HCT116 (cell line): Measurements from ENCODE around the gene FAM114A1. TPM values are rescaled to one million over a fixed set of nuclear protein-coding genes. Genes with fewer than 3 reads are reported as not detected.

ENCODE experiments used
- ATAC-seq: fragments of 200-7000 bp; cut with Tn5 transposase; 2 replicates; pipeline ENCODE4 v1.9.1; 2020; ENCODE audit warnings: mild to moderate bottlenecking, moderate library complexity
- BruUV-seq: library from RNA; stranded (reverse); fragments of 400-500 nt; replicated peaks from 2 replicates; lab custom pipeline; 2021; lab: Mats Ljungman, UMichigan
- CTCF ChIA-PET: fragments of 300-600 bp; sonication (Branson Sonifier 250); formaldehyde crosslinking; loops from one replicate; lab custom pipeline; 2021; ENCODE audit warnings: antibody characterized with exemption; lab: Charles Lee
- POLR2A ChIA-PET: fragments of 300-600, 350-600 bp; sonication (Branson Sonifier 250); formaldehyde crosslinking; loops from one replicate; lab custom pipeline; 2021; ENCODE audit warnings: antibody characterized with exemption; lab: Charles Lee
- RAD21 ChIA-PET, 2 experiments: fragments of 300-600 bp; sonication (Branson Sonifier 250); formaldehyde crosslinking; loops; one replicate each; lab custom pipeline; 2023; ENCODE audit warnings: low total read pairs in 2 of 2; ENCODE audit not compliant: uncharacterized antibody in 2 of 2, unreplicated experiment in 2 of 2, low non-redundant PET in 1 of 2; lab: Charles Lee
- DNase-seq: peaks from one replicate; pipeline ENCODE4 v3.0.0-alpha.2; 2010; ENCODE audit warnings: low read depth, low spot score
- H2AFZ ChIP-seq: fragments of 200-600 bp; shearing (Covaris generic), sonication (generic); 2 replicates; pipeline ENCODE4 v1.6.1; 2017; ENCODE audit warnings: low read depth, mixed run types, mixed read lengths, antibody characterized with exemption, low read length; ENCODE audit not compliant: poor library complexity, severe bottlenecking
- H3K27ac ChIP-seq: 2 replicates; pipeline ENCODE4 v1.5.1; 2012; ENCODE audit warnings: low read depth, low read length
- H3K27me3 ChIP-seq: fragments of 200-600 bp; sonication (generic); 2 replicates; pipeline ENCODE4 v1.6.1; 2016; ENCODE audit warnings: mixed run types, low read length, mixed read lengths; ENCODE audit not compliant: insufficient read depth
- H3K36me3 ChIP-seq, 2 experiments: fragments of 200-500 bp in 1 of 2; fragments of 200-600 bp in 1 of 2; sonication (Bioruptor generic) in 1 of 2; sonication (generic) in 1 of 2; 2 replicates each; pipeline versions ENCODE4 v1.5.1 to v1.6.1; 2014 to 2016; ENCODE audit warnings: low read length in 2 of 2, inconsistent platforms in 1 of 2, mixed read lengths in 1 of 2, mixed run types in 1 of 2; ENCODE audit not compliant: insufficient read depth in 2 of 2, control insufficient read depth in 1 of 2
- H3K4me1 ChIP-seq, 2 experiments: fragments of 200-600 bp in 1 of 2; sonication (generic) in 1 of 2; 2 replicates each; pipeline versions ENCODE4 v1.5.1 to v1.6.1; 2012 to 2017; ENCODE audit warnings: low read length in 2 of 2, inconsistent platforms in 1 of 2, mild to moderate bottlenecking in 1 of 2, mixed read lengths in 1 of 2, mixed run types in 1 of 2, moderate library complexity in 1 of 2; ENCODE audit not compliant: insufficient read depth in 2 of 2, control insufficient read depth in 1 of 2
- H3K4me2 ChIP-seq: fragments of 200-600 bp; sonication (generic); 2 replicates; pipeline ENCODE4 v1.6.1; 2017; ENCODE audit warnings: mixed run types, low read length, mixed read lengths
- H3K4me3 ChIP-seq, 2 experiments: fragments of 200-600 bp in 1 of 2; sonication (generic) in 1 of 2; replicated peaks in 1 of 2; 2 replicates each; pipeline ENCODE4 v1.5.1; 2011 to 2016; ENCODE audit warnings: low read length in 2 of 2, control low read depth in 1 of 2, low read depth in 1 of 2, mild to moderate bottlenecking in 1 of 2, mixed read lengths in 1 of 2, mixed run types in 1 of 2
- H3K79me2 ChIP-seq: fragments of 200-600 bp; sonication (generic); 2 replicates; pipeline ENCODE4 v1.6.1; 2017; ENCODE audit warnings: mild to moderate bottlenecking, mixed run types, low read length, moderate library complexity, mixed read lengths; ENCODE audit not compliant: insufficient read depth
- H3K9ac ChIP-seq: fragments of 200-600 bp; sonication (generic); 2 replicates; pipeline ENCODE4 v1.6.1; 2016; ENCODE audit warnings: low read length, mixed read lengths
- H3K9me2 ChIP-seq: fragments of 200-600 bp; sonication (generic), shearing (Covaris generic); 2 replicates; pipeline ENCODE4 v1.6.1; 2017; ENCODE audit warnings: mixed run types, mild to moderate bottlenecking, moderate library complexity; ENCODE audit not compliant: insufficient read depth
- H3K9me3 ChIP-seq, 2 experiments: fragments of 200-500 bp in 1 of 2; fragments of 200-600 bp in 1 of 2; sonication (Bioruptor generic) in 1 of 2; sonication (generic) in 1 of 2; 2 replicates each; pipeline ENCODE4 v1.6.1; 2014 to 2017; ENCODE audit warnings: low read length in 2 of 2, mixed read lengths in 2 of 2, inconsistent platforms in 1 of 2, low read depth in 1 of 2, mild to moderate bottlenecking in 1 of 2, mixed run types in 1 of 2, moderate library complexity in 1 of 2; ENCODE audit not compliant: control insufficient read depth in 1 of 2, insufficient read depth in 1 of 2
- H4K20me1 ChIP-seq: fragments of 200-600 bp; sonication (generic), shearing (Covaris generic); 2 replicates; pipeline ENCODE4 v1.6.1; 2017; ENCODE audit warnings: mixed run types, mild to moderate bottlenecking, moderate library complexity; ENCODE audit not compliant: insufficient read depth
- CBX3 ChIP-seq: IDR thresholded peaks from 2 replicates; pipeline ENCODE4 v1.6.1; 2012; ENCODE audit warnings: low read depth
- CEBPB ChIP-seq: IDR thresholded peaks from 2 replicates; pipeline ENCODE4 v1.6.1; 2012; ENCODE audit warnings: low read depth
- EGR1 ChIP-seq: IDR thresholded peaks from 2 replicates; pipeline ENCODE4 v1.6.1; 2012; ENCODE audit warnings: low read depth
- ELF1 ChIP-seq: IDR thresholded peaks from 2 replicates; pipeline ENCODE4 v1.6.1; 2012; ENCODE audit warnings: low read depth, borderline replicate concordance
- EZH2 ChIP-seq: fragments of 200-600 bp; sonication (generic); IDR thresholded peaks from 2 replicates; pipeline ENCODE4 v1.6.1; 2017; ENCODE audit warnings: antibody characterized with exemption, mixed run types
- FOSL1 ChIP-seq: IDR thresholded peaks from 2 replicates; pipeline ENCODE4 v1.6.1; 2012; ENCODE audit warnings: low read depth
- POLR2A ChIP-seq: IDR thresholded peaks from 2 replicates; pipeline ENCODE4 v1.7.0; 2011; ENCODE audit warnings: borderline replicate concordance; ENCODE audit not compliant: insufficient read depth, insufficient read length; ENCODE audit errors: extremely low read depth
- POLR2AphosphoS5 ChIP-seq: IDR thresholded peaks from 2 replicates; pipeline ENCODE4 v1.6.1; 2011; ENCODE audit warnings: mild to moderate bottlenecking, low read depth, low read length, moderate library complexity
- RAD21 ChIP-seq: IDR thresholded peaks from 2 replicates; pipeline ENCODE4 v1.6.1; 2012; ENCODE audit warnings: low read depth, mild to moderate bottlenecking
- SIN3A ChIP-seq: IDR thresholded peaks from 2 replicates; pipeline ENCODE4 v1.6.1; 2012; ENCODE audit warnings: low read depth
- SP1 ChIP-seq: IDR thresholded peaks from 2 replicates; pipeline ENCODE4 v1.6.1; 2012; ENCODE audit warnings: low read depth
- SRF ChIP-seq: IDR thresholded peaks from 2 replicates; pipeline ENCODE4 v1.6.1; 2012; ENCODE audit warnings: low read depth
- YY1 ChIP-seq: IDR thresholded peaks from 2 replicates; pipeline ENCODE4 v1.6.1; 2011; ENCODE audit warnings: low read length, low read depth, moderate library complexity, mild to moderate bottlenecking; ENCODE audit not compliant: insufficient replicate concordance; ENCODE audit errors: extremely low read depth
- intact Hi-C: fragments of 100-400 bp; cut with micrococcal nuclease; formaldehyde crosslinking; loops from 2 replicates; pipeline ENCODE4 v1.10.0; 2022
- total RNA-seq: library from RNA; stranded (reverse); gene quantifications from one replicate; pipeline ENCODE4 v1.2.1, GENCODE V29; 2021; ENCODE audit not compliant: unreplicated experiment
- TF ChIP-seq, protein P1 (sequence below): IDR thresholded peaks from 2 replicates; pipeline ENCODE4 v1.6.1; 2012
- TF ChIP-seq, protein P2 (sequence below), 3 experiments: fragments of 200-600 bp in 1 of 3; sonication (generic) in 1 of 3; IDR thresholded peaks in 2 of 3; conservative IDR thresholded peaks in 1 of 3; 2 replicates each; pipeline ENCODE4 v1.5.1; 2012 to 2017; ENCODE audit warnings: low read depth in 2 of 3, low read length in 2 of 3, antibody characterized with exemption in 1 of 3, borderline replicate concordance in 1 of 3, control low read depth in 1 of 3, mild to moderate bottlenecking in 1 of 3, mixed read lengths in 1 of 3, mixed run types in 1 of 3, moderate library complexity in 1 of 3; ENCODE audit not compliant: insufficient read depth in 1 of 3
- TF ChIP-seq, protein P3 (sequence below): IDR thresholded peaks from 2 replicates; pipeline ENCODE4 v1.6.1; 2012; ENCODE audit warnings: low read depth
- TF ChIP-seq, protein P4 (sequence below): IDR thresholded peaks from 2 replicates; pipeline ENCODE4 v1.6.1; 2012

FAM114A1 gene
- total RNA-seq, 1 experiment from 2014 or later = 35.6 TPM

DNA sequence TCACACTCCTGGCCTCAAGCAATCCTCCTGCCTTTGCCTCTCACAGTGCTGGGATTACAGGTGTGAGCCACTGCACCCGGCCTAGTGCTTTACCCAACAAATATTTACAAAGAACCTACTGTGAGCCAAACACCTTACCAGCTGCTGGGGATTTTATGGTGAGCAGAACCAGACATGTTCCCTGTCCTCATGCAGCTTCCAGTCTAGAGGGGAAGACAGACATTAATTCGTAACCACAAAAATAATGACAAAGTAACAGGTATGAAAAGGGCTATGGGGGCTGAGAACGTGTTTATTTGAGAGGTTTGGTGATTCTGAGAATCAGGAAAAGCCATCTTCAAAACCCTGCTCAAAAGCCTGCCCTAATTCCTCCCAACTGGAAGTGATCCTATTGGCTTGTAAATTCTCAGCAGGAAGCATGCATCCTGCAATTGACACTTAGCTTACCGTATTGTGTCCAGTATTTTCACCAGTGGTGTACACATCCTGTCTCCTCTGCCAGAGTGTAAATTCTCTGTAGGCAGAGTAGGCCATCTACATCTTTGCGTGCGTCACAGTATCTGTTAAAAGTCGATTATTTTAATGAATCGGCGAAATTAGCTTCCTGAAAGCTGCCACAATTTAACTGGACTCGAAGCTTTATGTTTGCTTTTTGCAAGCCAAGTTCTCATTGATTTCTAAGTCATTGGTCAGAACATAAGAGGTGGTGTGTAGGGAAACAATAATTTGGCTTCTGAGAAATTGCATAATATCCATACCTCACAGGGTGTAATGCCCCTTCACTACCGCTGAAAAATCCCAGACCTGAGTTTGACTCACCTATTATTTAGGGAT lies 97.6 kb downstream of the FAM114A1 start:
- H3K4me2 ChIP-seq = no peak overlapping the region
- no peaks in the 10 kb centered on the region for H3K27me3 ChIP-seq
- H3K4me1 ChIP-seq = 0 out of 4 replicates have a peak, but pooled peaks cover 0 to 3% of the 10 kb centered on the region in 2 experiments
- DNase-seq (no peak), ATAC-seq (no peak)
- H3K27ac ChIP-seq = no peak overlapping the region
- H3K79me2 ChIP-seq = no peaks in the 10 kb centered on the region
- BruUV-seq = no TSS peak
- ChIA-PET RAD21 (no interaction called here), CTCF (no interaction called here), POLR2A (no interaction called here)
- no peak overlapping the region for H2AFZ ChIP-seq
- no peak overlapping the region for H3K4me3 ChIP-seq
- no peaks in the 10 kb centered on the region for H4K20me1 ChIP-seq
- no peaks in the 10 kb centered on the region for H3K36me3 ChIP-seq
- intact Hi-C loops = no loop called here
- H3K9me2 ChIP-seq = no peaks in the 10 kb centered on the region
- H3K9ac ChIP-seq = no peak overlapping the region
- TF ChIP-seq SIN3A (no peak), EZH2 (no peak), CBX3 (no peak), ELF1 (no peak), SP1 (no peak), FOSL1 (no peak), POLR2A (no peak), CEBPB (no peak), YY1 (no peak), SRF (no peak), RAD21 (no peak), POLR2AphosphoS5 (no peak), EGR1 (no peak)
- TF ChIP-seq, protein P1, sequence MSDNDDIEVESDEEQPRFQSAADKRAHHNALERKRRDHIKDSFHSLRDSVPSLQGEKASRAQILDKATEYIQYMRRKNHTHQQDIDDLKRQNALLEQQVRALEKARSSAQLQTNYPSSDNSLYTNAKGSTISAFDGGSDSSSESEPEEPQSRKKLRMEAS = no peak
- TF ChIP-seq, protein P2, sequence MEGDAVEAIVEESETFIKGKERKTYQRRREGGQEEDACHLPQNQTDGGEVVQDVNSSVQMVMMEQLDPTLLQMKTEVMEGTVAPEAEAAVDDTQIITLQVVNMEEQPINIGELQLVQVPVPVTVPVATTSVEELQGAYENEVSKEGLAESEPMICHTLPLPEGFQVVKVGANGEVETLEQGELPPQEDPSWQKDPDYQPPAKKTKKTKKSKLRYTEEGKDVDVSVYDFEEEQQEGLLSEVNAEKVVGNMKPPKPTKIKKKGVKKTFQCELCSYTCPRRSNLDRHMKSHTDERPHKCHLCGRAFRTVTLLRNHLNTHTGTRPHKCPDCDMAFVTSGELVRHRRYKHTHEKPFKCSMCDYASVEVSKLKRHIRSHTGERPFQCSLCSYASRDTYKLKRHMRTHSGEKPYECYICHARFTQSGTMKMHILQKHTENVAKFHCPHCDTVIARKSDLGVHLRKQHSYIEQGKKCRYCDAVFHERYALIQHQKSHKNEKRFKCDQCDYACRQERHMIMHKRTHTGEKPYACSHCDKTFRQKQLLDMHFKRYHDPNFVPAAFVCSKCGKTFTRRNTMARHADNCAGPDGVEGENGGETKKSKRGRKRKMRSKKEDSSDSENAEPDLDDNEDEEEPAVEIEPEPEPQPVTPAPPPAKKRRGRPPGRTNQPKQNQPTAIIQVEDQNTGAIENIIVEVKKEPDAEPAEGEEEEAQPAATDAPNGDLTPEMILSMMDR (IDR thresholded peaks at IDR 0.05 in 2 of 3, conservative IDR thresholded peaks at IDR 0.05 in 1 of 3; ENCODE audit: borderline replicate concordance in 1 of 3, insufficient read depth in 1 of 3, low read depth in 2 of 3, low read length in 2 of 3) = no peak
- TF ChIP-seq, protein P3, sequence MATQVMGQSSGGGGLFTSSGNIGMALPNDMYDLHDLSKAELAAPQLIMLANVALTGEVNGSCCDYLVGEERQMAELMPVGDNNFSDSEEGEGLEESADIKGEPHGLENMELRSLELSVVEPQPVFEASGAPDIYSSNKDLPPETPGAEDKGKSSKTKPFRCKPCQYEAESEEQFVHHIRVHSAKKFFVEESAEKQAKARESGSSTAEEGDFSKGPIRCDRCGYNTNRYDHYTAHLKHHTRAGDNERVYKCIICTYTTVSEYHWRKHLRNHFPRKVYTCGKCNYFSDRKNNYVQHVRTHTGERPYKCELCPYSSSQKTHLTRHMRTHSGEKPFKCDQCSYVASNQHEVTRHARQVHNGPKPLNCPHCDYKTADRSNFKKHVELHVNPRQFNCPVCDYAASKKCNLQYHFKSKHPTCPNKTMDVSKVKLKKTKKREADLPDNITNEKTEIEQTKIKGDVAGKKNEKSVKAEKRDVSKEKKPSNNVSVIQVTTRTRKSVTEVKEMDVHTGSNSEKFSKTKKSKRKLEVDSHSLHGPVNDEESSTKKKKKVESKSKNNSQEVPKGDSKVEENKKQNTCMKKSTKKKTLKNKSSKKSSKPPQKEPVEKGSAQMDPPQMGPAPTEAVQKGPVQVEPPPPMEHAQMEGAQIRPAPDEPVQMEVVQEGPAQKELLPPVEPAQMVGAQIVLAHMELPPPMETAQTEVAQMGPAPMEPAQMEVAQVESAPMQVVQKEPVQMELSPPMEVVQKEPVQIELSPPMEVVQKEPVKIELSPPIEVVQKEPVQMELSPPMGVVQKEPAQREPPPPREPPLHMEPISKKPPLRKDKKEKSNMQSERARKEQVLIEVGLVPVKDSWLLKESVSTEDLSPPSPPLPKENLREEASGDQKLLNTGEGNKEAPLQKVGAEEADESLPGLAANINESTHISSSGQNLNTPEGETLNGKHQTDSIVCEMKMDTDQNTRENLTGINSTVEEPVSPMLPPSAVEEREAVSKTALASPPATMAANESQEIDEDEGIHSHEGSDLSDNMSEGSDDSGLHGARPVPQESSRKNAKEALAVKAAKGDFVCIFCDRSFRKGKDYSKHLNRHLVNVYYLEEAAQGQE = no peak
- TF ChIP-seq, protein P4, sequence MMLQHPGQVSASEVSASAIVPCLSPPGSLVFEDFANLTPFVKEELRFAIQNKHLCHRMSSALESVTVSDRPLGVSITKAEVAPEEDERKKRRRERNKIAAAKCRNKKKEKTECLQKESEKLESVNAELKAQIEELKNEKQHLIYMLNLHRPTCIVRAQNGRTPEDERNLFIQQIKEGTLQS = no peak
- no peaks in the 10 kb centered on the region for H3K9me3 ChIP-seq
